Dendritic cell treated with granulocyte-macrophage colony-stimulating factor and Interleukin-4, amounts not matched to agents 40 ng/mL and 50 ng/mL, for 4 days (primary cell): ENCODE data around the gene LRRC32.

Experiments used
- H3K27ac Mint-ChIP-seq: one replicate; pipeline ENCODE4 v1.8.0; 2022; ENCODE audit warnings: mild to moderate bottlenecking, mixed read lengths
- H3K27me3 Mint-ChIP-seq: one replicate; pipeline ENCODE4 v1.8.0; 2022; ENCODE audit warnings: mild to moderate bottlenecking, mixed read lengths
- H3K36me3 Mint-ChIP-seq: one replicate; pipeline ENCODE4 v1.8.0; 2022; ENCODE audit warnings: low read depth, mixed read lengths
- H3K4me1 Mint-ChIP-seq: one replicate; pipeline ENCODE4 v1.8.0; 2022; ENCODE audit warnings: low read depth, mixed read lengths
- H3K4me3 Mint-ChIP-seq: one replicate; pipeline ENCODE4 v1.8.0; 2022; ENCODE audit warnings: mild to moderate bottlenecking, moderate library complexity, mixed read lengths
- H3K9me3 Mint-ChIP-seq: one replicate; pipeline ENCODE4 v1.8.0; 2022; ENCODE audit warnings: mixed read lengths
- intact Hi-C: fragments of 100-400 bp; cut with micrococcal nuclease; formaldehyde crosslinking; loops from one replicate; pipeline ENCODE4 v1.15.0; 2022

LRRC32 gene

DNA sequence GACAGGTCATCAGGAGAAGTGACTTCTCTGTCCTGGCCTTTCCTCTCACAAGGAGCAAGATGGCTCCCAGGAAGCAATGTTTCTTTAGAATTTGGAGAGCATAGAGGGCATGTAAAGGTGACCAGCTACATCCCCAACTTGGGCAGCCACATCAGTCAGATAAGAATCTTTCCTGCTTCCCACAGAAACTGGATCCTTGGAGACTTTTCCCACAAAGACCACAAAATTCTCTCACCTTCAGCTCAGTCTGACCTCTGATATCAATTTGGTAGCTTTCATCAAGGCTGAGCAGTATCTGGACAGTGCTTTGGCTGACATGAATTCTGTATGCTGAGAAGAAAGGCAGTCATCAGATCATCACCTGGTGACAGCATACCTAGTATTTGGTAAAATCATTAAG lies 23.3 kb upstream of the LRRC32 start:
- no peak overlapping the region for H3K4me3 Mint-ChIP-seq
- H3K36me3 Mint-ChIP-seq = no peaks in the 10 kb centered on the region
- H3K4me1 Mint-ChIP-seq = peaks cover 59% of the 10 kb centered on the region
- no peak overlapping the region for H3K27ac Mint-ChIP-seq
- intact Hi-C loops = no loop called here
- peaks cover 15% of the 10 kb centered on the region for H3K27me3 Mint-ChIP-seq
- H3K9me3 Mint-ChIP-seq = no peaks in the 10 kb centered on the region

DNA sequence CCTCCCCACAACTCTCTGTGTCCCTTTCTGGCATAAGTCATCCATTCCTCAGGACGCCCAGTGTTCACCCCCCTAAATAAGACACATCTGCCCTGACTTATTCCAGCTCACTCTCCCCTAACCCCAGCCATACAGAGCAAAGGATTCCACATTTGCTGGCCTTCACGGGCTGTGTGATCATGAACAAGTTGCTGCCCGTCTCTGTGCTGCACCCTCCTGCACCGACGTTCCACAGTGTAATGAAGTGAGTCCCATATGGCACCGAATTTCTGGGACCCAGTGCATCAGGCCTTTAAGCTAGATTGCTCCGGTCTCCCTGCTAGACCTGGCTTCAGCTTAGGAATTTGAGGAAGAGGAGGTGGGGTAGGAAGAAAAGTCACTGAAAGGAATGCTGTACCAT lies 22.4 kb upstream of the LRRC32 start:
- no peak overlapping the region for H3K4me3 Mint-ChIP-seq
- H3K27me3 Mint-ChIP-seq = peaks cover 13% of the 10 kb centered on the region
- H3K36me3 Mint-ChIP-seq = no peaks in the 10 kb centered on the region
- peaks cover 61% of the 10 kb centered on the region for H3K4me1 Mint-ChIP-seq
- no peaks in the 10 kb centered on the region for H3K9me3 Mint-ChIP-seq
- H3K27ac Mint-ChIP-seq = peak overlapping the region; percentile 55
- intact Hi-C loops = no loop called here

- intact Hi-C loops = no loop called here
- H3K27me3 Mint-ChIP-seq = peaks cover 15% of the 10 kb centered on the region
- H3K4me1 Mint-ChIP-seq = peaks cover 72% of the 10 kb centered on the region
- peak overlapping the region; percentile 28 for H3K27ac Mint-ChIP-seq
- no peaks in the 10 kb centered on the region for H3K36me3 Mint-ChIP-seq
- H3K4me3 Mint-ChIP-seq = no peak overlapping the region
- no peaks in the 10 kb centered on the region for H3K9me3 Mint-ChIP-seq
Measured at GRCh38 chr11:76691655-76692054, 21.1 kb upstream of the LRRC32 start.

DNA sequence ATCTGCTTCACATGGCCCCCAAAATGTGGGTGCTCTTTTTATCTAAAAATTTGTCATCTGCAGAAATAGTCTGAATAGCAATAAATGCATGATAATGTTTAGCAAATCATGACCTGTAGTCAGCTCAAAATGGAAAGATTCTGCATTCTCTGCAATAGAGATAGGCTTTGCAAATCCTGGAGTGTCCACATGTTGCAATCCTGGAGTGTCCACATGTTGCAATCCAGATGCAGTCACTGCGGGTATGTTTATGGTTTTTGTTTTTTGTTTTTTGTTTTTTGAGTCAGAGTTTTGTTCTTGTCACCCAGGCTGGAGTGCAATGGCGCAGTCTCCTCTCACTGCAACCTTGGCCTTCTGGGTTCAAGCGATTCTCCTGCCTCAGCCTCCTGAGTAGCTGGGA lies 20.2 kb upstream of the LRRC32 start:
- peaks cover 15% of the 10 kb centered on the region for H3K27me3 Mint-ChIP-seq

DNA sequence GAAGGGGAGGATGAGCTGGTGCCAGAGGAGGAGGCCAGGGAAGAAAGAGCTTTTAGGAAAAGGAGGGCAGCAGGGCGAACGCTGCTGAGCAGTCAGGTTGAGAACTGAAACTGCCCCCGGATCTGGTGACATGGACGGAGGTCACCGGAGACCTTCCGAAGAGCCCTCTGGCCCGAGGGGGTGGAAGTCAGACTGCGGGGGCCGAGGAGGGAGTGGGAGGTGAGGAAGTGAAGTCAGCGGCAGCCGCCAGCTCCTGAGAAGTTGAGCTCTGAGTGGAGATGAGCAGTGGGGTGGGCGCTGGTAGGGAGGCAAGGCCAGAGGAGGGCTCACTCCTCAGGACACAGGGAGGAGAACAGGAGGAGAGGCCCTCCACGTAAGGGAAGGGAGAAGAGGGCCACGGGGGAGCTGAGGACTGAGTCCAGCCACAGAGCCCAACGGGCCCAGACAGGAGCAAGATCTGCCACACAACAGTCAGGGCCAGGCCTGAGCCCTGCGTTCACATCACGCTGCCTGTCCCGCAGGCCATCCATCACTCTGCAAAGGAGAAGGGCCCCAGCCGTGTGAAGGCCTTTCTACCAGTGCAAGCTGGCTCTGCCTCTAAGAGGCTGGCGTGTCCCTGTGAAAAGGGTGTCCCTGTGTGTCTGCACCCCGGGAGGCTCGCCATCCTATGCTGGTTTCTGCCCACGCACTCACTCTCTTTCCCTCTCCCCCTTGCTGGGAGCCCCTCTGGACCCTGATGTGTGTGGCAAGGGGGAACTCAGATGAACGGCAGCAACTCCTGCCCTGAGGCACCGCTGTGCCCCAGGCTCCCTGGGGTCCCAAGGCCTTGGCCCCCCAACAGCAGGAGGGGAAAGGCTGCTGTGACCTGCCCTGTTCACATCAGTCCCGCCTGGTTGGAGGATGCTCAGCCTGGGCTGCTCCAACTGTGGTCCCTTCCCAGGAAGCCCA lies 19.0 kb upstream of the LRRC32 start:
- Mint-ChIP-seq H3K4me1 (peaks cover 84% of the 10 kb centered on the region), H3K27me3 (peaks cover 15% of the 10 kb centered on the region), H3K36me3 (no peaks in the 10 kb centered on the region), H3K9me3 (no peaks in the 10 kb centered on the region), H3K4me3 (peak overlapping the region; percentile 34), H3K27ac (peak overlapping the region; percentile 82)
- intact Hi-C loops = no loop called here

More for the DNA sequence above, 20.2 kb upstream of the LRRC32 start:
- peaks cover 77% of the 10 kb centered on the region for H3K4me1 Mint-ChIP-seq
- H3K36me3 Mint-ChIP-seq = no peaks in the 10 kb centered on the region
- intact Hi-C loops = no loop called here
- no peak overlapping the region for H3K4me3 Mint-ChIP-seq
- no peaks in the 10 kb centered on the region for H3K9me3 Mint-ChIP-seq
- no peak overlapping the region for H3K27ac Mint-ChIP-seq

GRCh38 chr11:76688146-76688545 lies 17.6 kb upstream of the LRRC32 start:
- peaks cover 14% of the 10 kb centered on the region for H3K27me3 Mint-ChIP-seq
- no peaks in the 10 kb centered on the region for H3K9me3 Mint-ChIP-seq
- peaks cover 93% of the 10 kb centered on the region for H3K4me1 Mint-ChIP-seq
- no peaks in the 10 kb centered on the region for H3K36me3 Mint-ChIP-seq
- intact Hi-C loops = no loop called here
- H3K4me3 Mint-ChIP-seq = no peak overlapping the region
- H3K27ac Mint-ChIP-seq = peak overlapping the region; percentile 82

GRCh38 chr11:76686261-76687079 lies 15.9 kb upstream of the LRRC32 start:
- H3K36me3 Mint-ChIP-seq = no peaks in the 10 kb centered on the region
- intact Hi-C loops = no loop called here

GRCh38 chr11:76685831-76686230 lies 15.3 kb upstream of the LRRC32 start:
- peaks cover 94% of the 10 kb centered on the region for H3K4me1 Mint-ChIP-seq
- H3K27me3 Mint-ChIP-seq = peaks cover 22% of the 10 kb centered on the region
- intact Hi-C loops = no loop called here
- H3K9me3 Mint-ChIP-seq = no peaks in the 10 kb centered on the region
- no peaks in the 10 kb centered on the region for H3K36me3 Mint-ChIP-seq
- H3K4me3 Mint-ChIP-seq = no peak overlapping the region
- H3K27ac Mint-ChIP-seq = peak overlapping the region; percentile 82

More at GRCh38 chr11:76686261-76687079, 15.9 kb upstream of the LRRC32 start:
- no peaks in the 10 kb centered on the region for H3K9me3 Mint-ChIP-seq
- H3K4me1 Mint-ChIP-seq = peaks cover 98% of the 10 kb centered on the region
- peak overlapping the region; percentile 25 for H3K4me3 Mint-ChIP-seq
- H3K27ac Mint-ChIP-seq = peak overlapping the region; percentile 82
- peaks cover 18% of the 10 kb centered on the region for H3K27me3 Mint-ChIP-seq

DNA sequence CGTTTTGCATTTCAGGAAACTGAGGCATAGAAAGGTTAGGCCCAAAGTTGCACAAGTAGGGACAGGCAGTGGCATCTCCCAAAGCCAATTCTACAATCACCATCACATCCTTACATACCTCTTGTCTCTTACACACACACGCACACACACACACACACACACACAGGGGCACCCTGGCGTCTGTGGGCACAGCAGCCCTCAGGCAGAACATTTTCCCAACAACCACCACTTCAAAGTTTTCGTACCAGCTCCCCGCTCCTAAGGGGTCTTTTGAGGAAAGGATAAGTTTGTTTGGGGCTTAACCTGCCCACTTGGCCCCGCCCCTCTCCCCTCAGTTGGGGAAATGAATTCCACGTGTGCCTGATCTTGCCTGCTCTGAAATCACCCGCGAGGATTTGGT lies 14.7 kb upstream of the LRRC32 start:
- peaks cover 25% of the 10 kb centered on the region for H3K27me3 Mint-ChIP-seq
- intact Hi-C loops = no loop called here
- no peaks in the 10 kb centered on the region for H3K9me3 Mint-ChIP-seq
- no peak overlapping the region for H3K4me3 Mint-ChIP-seq
- peak overlapping the region; percentile 82 for H3K27ac Mint-ChIP-seq
- H3K4me1 Mint-ChIP-seq = peaks cover 90% of the 10 kb centered on the region
- H3K36me3 Mint-ChIP-seq = no peaks in the 10 kb centered on the region

GRCh38 chr11:76684516-76684915 lies 14.0 kb upstream of the LRRC32 start:
- Mint-ChIP-seq H3K4me3 (no peak overlapping the region), H3K36me3 (no peaks in the 10 kb centered on the region), H3K27ac (peak overlapping the region; percentile 9), H3K4me1 (peaks cover 86% of the 10 kb centered on the region), H3K9me3 (no peaks in the 10 kb centered on the region), H3K27me3 (peaks cover 32% of the 10 kb centered on the region)
- intact Hi-C loops = loop anchor here (5.0 kb wide), 2 partner anchors 132 to 477 kb away; partner anchors contain the start of gene WNT11

GRCh38 chr11:76683161-76684095 lies 12.9 kb upstream of the LRRC32 start:
- intact Hi-C loops = loop anchor here (5.0 kb wide), 2 partner anchors 131 to 476 kb away; partner anchors contain the start of gene WNT11
- Mint-ChIP-seq H3K4me3 (no peak overlapping the region), H3K27me3 (peaks cover 40% of the 10 kb centered on the region), H3K36me3 (no peaks in the 10 kb centered on the region), H3K27ac (peak overlapping the region; percentile 43), H3K4me1 (peaks cover 86% of the 10 kb centered on the region), H3K9me3 (no peaks in the 10 kb centered on the region)

DNA sequence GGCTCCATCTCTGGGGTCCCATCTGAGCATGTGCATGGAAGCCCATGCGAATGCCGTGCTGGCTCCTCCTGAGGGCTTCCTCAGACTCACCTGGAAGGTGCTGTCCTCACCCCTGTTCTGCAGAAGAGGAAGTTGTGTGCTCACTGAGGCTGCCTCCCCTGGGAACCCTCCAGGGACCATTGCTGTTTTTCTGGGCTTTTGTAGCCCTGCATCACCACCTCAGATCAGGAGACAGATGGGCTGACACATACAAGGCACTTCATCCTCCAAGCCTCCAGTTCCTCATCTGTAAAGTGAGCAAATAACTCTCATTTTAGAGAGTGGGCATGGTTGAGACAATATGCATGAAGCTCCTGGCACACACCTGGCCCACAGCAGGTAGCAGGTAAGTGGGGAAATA lies 12.1 kb upstream of the LRRC32 start:
- Mint-ChIP-seq H3K36me3 (no peaks in the 10 kb centered on the region), H3K27me3 (peaks cover 44% of the 10 kb centered on the region), H3K9me3 (no peaks in the 10 kb centered on the region), H3K27ac (no peak overlapping the region), H3K4me3 (no peak overlapping the region), H3K4me1 (peaks cover 86% of the 10 kb centered on the region)
- intact Hi-C loops = loop anchor here (5.0 kb wide), 2 partner anchors 130 to 475 kb away; partner anchors contain the start of gene WNT11

- no peak overlapping the region for H3K27ac Mint-ChIP-seq
- H3K27me3 Mint-ChIP-seq = peaks cover 45% of the 10 kb centered on the region
- H3K4me1 Mint-ChIP-seq = peaks cover 82% of the 10 kb centered on the region
Measured at GRCh38 chr11:76682106-76682505, 11.6 kb upstream of the LRRC32 start.

More at GRCh38 chr11:76682106-76682505, 11.6 kb upstream of the LRRC32 start:
- intact Hi-C loops = loop anchor here (5.0 kb wide), 2 partner anchors 130 to 475 kb away; partner anchors contain the start of gene WNT11
- Mint-ChIP-seq H3K4me3 (no peak overlapping the region), H3K9me3 (no peaks in the 10 kb centered on the region), H3K36me3 (no peaks in the 10 kb centered on the region)
